Endothelial cell of umbilical vein (primary cell): ENCODE data around the gene OST4. TPM values are rescaled to one million over a fixed set of nuclear protein-coding genes. Genes with fewer than 3 reads are reported as not detected.

Source experiments
- BruUV-seq: library from RNA; stranded (reverse); fragments of 400-500 nt; replicated peaks from 2 replicates; lab custom pipeline; 2021; lab: Mats Ljungman, UMichigan
- CTCF ChIA-PET: fragments of 300-600, 350-600 bp; sonication (Branson Sonifier 250); formaldehyde crosslinking; loops from one replicate; lab custom pipeline; 2021; ENCODE audit warnings: antibody characterized with exemption, inconsistent platforms; lab: Charles Lee
- POLR2A ChIA-PET: fragments of 300-600, 350-600 bp; sonication (Branson Sonifier 250); formaldehyde crosslinking; loops from one replicate; lab custom pipeline; 2021; ENCODE audit warnings: antibody characterized with exemption, inconsistent platforms; lab: Charles Lee
- DNase-seq: peaks from one replicate; pipeline ENCODE4 v3.0.0-alpha.2; 2011; ENCODE audit warnings: low read depth, low spot score
- FAIRE-seq: peaks from 2 replicates; lab custom pipeline; 2011; peaks lifted over from hg19 to GRCh38; lab: Jason Lieb, UNC
- H2AFZ ChIP-seq: 2 replicates; pipeline ENCODE4 v1.6.0; 2012; ENCODE audit warnings: low read depth, low read length, control low read depth, inconsistent platforms
- H3K27ac ChIP-seq: 2 replicates; pipeline ENCODE4 v1.5.1; 2011; ENCODE audit warnings: low read depth, mild to moderate bottlenecking, control low read depth, low read length, moderate library complexity; ENCODE audit not compliant: insufficient read depth
- H3K27me3 ChIP-seq, 2 experiments: 2 replicates each; pipeline versions ENCODE4 v1.6.0 to v1.6.1; 2011; ENCODE audit warnings: low read length in 2 of 2, mixed read lengths in 1 of 2; ENCODE audit not compliant: control insufficient read depth in 2 of 2, insufficient read depth in 2 of 2
- H3K36me3 ChIP-seq, 2 experiments: 2 replicates in 1 of 2; 3 replicates in 1 of 2; pipeline ENCODE4 v1.5.1; 2011; ENCODE audit warnings: low read length in 2 of 2, mild to moderate bottlenecking in 1 of 2, moderate library complexity in 1 of 2; ENCODE audit not compliant: control insufficient read depth in 2 of 2, insufficient read depth in 2 of 2; ENCODE audit errors: extremely low read depth in 1 of 2
- H3K4me1 ChIP-seq: 3 replicates; pipeline ENCODE4 v1.5.1; 2011; ENCODE audit warnings: mild to moderate bottlenecking, low read length; ENCODE audit not compliant: control insufficient read depth, insufficient read depth; ENCODE audit errors: extremely low read depth
- H3K4me2 ChIP-seq: 2 replicates; pipeline ENCODE4 v1.6.1; 2011; ENCODE audit warnings: low read length, control low read depth, mixed read lengths; ENCODE audit not compliant: insufficient read depth
- H3K4me3 ChIP-seq, 3 experiments: fragments of 200-600 bp in 1 of 3; sonication (generic), shearing (Covaris generic) in 1 of 3; replicated peaks in 1 of 3; 2 replicates each; pipeline ENCODE4 v1.5.1; 2011 to 2016; ENCODE audit warnings: control low read depth in 3 of 3, low read length in 3 of 3, mild to moderate bottlenecking in 2 of 3, inconsistent platforms in 1 of 3, low read depth in 1 of 3, moderate library complexity in 1 of 3; ENCODE audit not compliant: insufficient read depth in 1 of 3
- H3K79me2 ChIP-seq: 2 replicates; pipeline ENCODE4 v1.6.0; 2012; ENCODE audit warnings: low read length, inconsistent platforms; ENCODE audit not compliant: control insufficient read depth, insufficient read depth
- H3K9ac ChIP-seq: replicated peaks from 2 replicates; pipeline ENCODE3; 2011; ENCODE audit warnings: low read length, control low read depth; ENCODE audit not compliant: insufficient read depth; ENCODE audit errors: extremely low read depth
- H3K9me1 ChIP-seq: replicated peaks from 3 replicates; pipeline ENCODE4 v1.6.0; 2011; ENCODE audit warnings: mild to moderate bottlenecking, low read length; ENCODE audit not compliant: control insufficient read depth, insufficient read depth; ENCODE audit errors: extremely low read depth
- H3K9me3 ChIP-seq: replicated peaks from 2 replicates; pipeline ENCODE4 v1.5.1; 2012; ENCODE audit warnings: low read length, inconsistent platforms; ENCODE audit not compliant: control insufficient read depth, insufficient read depth
- H4K20me1 ChIP-seq: replicated peaks from 2 replicates; pipeline ENCODE3; 2011; ENCODE audit warnings: mild to moderate bottlenecking, low read length; ENCODE audit not compliant: control insufficient read depth, insufficient read depth; ENCODE audit errors: extremely low read depth
- CTCF ChIP-seq, 2 donors: IDR thresholded peaks; 1 replicate in 1 of 2; 2 replicates in 1 of 2; pipeline ENCODE4 v1.5.1; 2011; ENCODE audit warnings: low read length in 2 of 2, mild to moderate bottlenecking in 2 of 2, moderate library complexity in 2 of 2, control low read depth in 1 of 2, inconsistent platforms in 1 of 2, low read depth in 1 of 2; ENCODE audit not compliant: insufficient read depth in 1 of 2; ENCODE audit errors: extremely low read depth in 1 of 2
- EZH2 ChIP-seq: IDR thresholded peaks from 2 replicates; pipeline ENCODE4 v1.6.1; 2012; ENCODE audit warnings: borderline replicate concordance, low read depth, mild to moderate bottlenecking, moderate library complexity, low read length, inconsistent platforms; ENCODE audit not compliant: severe bottlenecking
- FOS ChIP-seq: IDR thresholded peaks from 2 replicates; pipeline ENCODE4 v1.6.1; 2011; ENCODE audit warnings: mild to moderate bottlenecking, low read length, moderate library complexity, borderline replicate concordance; ENCODE audit not compliant: insufficient read depth
- GATA2 ChIP-seq: IDR thresholded peaks from 2 replicates; pipeline ENCODE4 v1.7.0; 2011; ENCODE audit warnings: low read depth, mild to moderate bottlenecking, moderate library complexity, mixed read lengths, low read length; ENCODE audit not compliant: insufficient read length, insufficient read depth
- MAX ChIP-seq: IDR thresholded peaks from 2 replicates; pipeline ENCODE4 v1.6.1; 2011; ENCODE audit not compliant: insufficient read depth, insufficient read length
- MYC ChIP-seq: IDR thresholded peaks from one replicate; pipeline ENCODE4 v1.6.1; 2011; ENCODE audit warnings: mild to moderate bottlenecking, low read depth, low read length
- POLR2A ChIP-seq: IDR thresholded peaks from 2 replicates; pipeline ENCODE4 v1.6.1; 2012; ENCODE audit warnings: low read depth, mild to moderate bottlenecking, control low read depth, low read length
- POLR2AphosphoS5 ChIP-seq: IDR thresholded peaks from 2 replicates; pipeline ENCODE4 v1.6.1; 2012; ENCODE audit warnings: low read depth, mild to moderate bottlenecking, control low read depth, low read length, moderate library complexity; ENCODE audit not compliant: insufficient read depth
- dilution Hi-C: fragments of 300-500 bp; cut with MboI; formaldehyde crosslinking; loops from one replicate; pipeline ENCODE4 v1.15.0; 2019; ENCODE audit warnings: low sequenced_read_pairs; ENCODE audit not compliant: extremely low pct_ligation_motif_present
- intact Hi-C: fragments of 100-400 bp; cut with micrococcal nuclease; formaldehyde crosslinking; loops from one replicate; pipeline ENCODE4 v1.10.0; 2022
- polyA plus RNA-seq, 4 experiments: library from polyadenylated mRNA; depleted of rRNA in 3 of 4; stranded (reverse) in 3 of 4; unstranded in 1 of 4; fragments of >200 nt; gene quantifications; 2 replicates each; pipeline versions ENCODE4 v1.2.1 to v1.2.3, GENCODE V29; 2011 to 2012; ENCODE audit warnings: missing spikeins in 1 of 4
- total RNA-seq: library from RNA; stranded (reverse); gene quantifications from 2 replicates; pipeline ENCODE4 v1.2.3, GENCODE V29; 2021

Gene OST4
- total and polyA plus RNA-seq, 2 donors (not counting 3 experiments of a cell fraction or from before 2014, with no cell fraction given), result 415 to 1,189 TPM

GRCh38 chr2:27070653-27071276 is 689 bp downstream of the OST4 start:
- TF ChIP-seq MAX (no peak), FOS (no peak), EZH2 (no peak), MYC (no peak), POLR2A (no peak), POLR2AphosphoS5 (no peak), GATA2 (no peak), CTCF (IDR thresholded peaks at IDR 0.05; ENCODE audit: extremely low read depth in 1 of 2, insufficient read depth in 1 of 2, low read depth in 1 of 2, low read length in 2 of 2) (no peak)
- Histone ChIP-seq H3K9me1 (no peaks in the 10 kb centered on the region), H3K4me3 (peak overlapping the region; percentile 41 to 85 (median 68)), H3K36me3 (peaks cover 13 to 23% of the 10 kb centered on the region in 2 experiments), H3K4me2 (peak overlapping the region; percentile 72), H3K27me3 (no peaks in the 10 kb centered on the region), H3K9me3 (no peaks in the 10 kb centered on the region), H3K27ac (peak overlapping the region; percentile 76), H3K9ac (peak overlapping the region; percentile 88), H3K79me2 (peaks cover 34% of the 10 kb centered on the region), H4K20me1 (no peaks in the 10 kb centered on the region), H3K4me1 (peaks cover 17% of the 10 kb centered on the region), H2AFZ (peak overlapping the region; percentile 33)
- ChIA-PET POLR2A (interaction anchor here (1.0 to 1.9 kb wide), 3 partner anchors 8 to 20 kb away, joined by 4 to 7 read pairs (median 6); partner anchors contain the start of gene AGBL5), CTCF (interaction anchor here (0.8 to 2.8 kb wide), 8 partner anchors 8 to 225 kb away, joined by 3 to 27 read pairs (median 8); partner anchors contain the start of gene AGBL5)
- dilution Hi-C loops (no loop called here), intact Hi-C loops (loop anchor here (1.0 kb wide), 4 partner anchors 11 to 37 kb away; partner anchors contain the start of gene AGBL5)
- FAIRE-seq, result no peak
- TSS peak; percentile 71 for BruUV-seq
- DNase-seq, result no peak
